SHP77 treated with DMSO at 0.1 percent for 48 hours (cell line): ENCODE results near the gene SLC25A34.

Experiments
- DNase-seq: peaks from one replicate; lab custom pipeline; 2025; lab: John Stamatoyannopoulos, UW

Gene SLC25A34

DNA sequence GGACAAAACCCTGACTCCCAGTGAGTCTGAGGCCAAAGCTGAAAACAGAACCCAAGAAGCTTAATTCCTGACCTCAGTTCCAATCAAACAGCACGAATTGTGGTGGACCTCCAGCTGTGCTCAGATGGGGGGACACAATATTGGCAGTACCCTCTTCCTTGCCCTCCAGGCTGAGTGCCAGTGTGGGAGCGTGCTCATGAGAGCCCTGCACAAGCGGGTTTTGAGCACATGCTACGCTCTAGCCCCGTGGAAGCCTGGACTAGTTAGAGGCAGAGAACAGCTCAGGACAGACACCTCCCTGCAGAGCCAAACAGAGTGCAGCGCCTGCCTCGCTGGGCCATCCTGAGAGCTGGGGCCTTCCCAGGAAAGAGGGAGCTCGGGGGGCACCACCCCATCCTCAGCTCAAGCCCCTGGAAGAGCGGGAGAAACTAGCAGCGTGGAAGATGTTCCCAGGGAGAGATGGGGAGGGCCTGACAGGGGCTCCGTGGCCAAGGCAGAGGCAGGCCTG, 2.8 kb upstream of the SLC25A34 start:
- no peak for DNase-seq

DNA sequence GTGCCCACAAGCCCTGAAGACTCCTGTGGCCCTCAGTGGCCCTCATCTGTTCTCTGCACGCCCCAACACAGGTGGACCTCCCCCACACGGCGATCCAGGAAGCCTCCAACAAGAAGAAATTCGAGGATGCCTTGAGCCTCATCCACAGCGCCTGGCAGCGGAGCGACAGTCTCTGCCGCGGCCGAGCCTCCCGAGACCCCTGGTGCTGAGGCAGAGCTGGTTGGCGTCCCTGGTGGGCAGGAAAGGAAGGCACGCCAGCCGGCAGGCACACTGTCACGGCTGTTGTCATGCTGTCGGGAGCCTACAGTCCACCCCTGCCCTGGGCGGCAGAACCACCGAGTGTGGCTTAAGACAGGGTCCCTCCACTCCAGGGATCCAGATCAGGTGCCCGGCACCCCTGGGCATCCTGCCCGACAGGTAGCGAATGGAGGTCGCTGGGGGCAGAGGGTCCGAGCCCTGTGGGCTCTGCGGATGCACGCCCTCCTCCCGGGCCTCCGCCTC, 2.3 kb upstream of the SLC25A34 start:
- no peak for DNase-seq

DNA sequence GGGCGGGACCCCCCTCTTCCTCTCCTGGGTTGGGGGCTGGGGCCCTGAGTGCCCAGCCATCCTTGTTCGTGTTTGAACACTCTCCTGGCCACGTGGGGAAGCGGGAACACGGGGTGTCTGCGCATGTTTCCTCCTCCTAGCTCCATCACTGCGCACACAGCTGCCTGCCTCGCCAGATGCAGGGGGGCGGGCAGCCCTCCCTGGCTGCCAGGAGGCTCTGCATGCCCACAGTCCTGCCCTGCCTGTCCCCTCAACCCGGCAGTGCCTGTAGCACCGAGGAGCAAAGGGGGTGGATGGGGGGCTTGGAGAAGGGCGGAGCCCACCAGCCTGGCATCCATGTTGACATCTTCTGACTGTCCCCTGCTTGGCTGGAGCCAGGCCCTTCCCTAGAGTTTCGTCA, 1.8 kb upstream of the SLC25A34 start:
- no peak for DNase-seq

DNA sequence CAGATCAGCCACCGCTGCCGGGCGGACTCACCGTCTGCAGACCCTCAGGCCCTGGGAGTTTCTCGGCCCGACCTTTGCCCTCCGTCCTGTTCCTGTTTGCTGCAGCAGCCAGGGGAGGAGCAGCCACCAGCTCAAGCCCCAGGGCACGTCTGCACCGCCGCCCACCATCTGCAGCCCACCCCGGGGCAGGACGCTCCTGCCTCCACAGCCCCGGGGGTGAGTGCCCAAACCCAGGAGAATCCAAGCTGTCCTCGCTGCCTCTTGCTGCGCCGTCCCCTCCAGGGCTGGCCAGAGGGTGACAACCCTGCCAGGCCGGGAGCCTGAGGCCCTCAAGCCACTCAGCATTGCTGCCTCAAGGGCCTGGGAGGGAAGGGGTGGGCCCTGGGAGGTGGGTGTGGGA, 1.2 kb upstream of the SLC25A34 start:
- no peak for DNase-seq

DNA sequence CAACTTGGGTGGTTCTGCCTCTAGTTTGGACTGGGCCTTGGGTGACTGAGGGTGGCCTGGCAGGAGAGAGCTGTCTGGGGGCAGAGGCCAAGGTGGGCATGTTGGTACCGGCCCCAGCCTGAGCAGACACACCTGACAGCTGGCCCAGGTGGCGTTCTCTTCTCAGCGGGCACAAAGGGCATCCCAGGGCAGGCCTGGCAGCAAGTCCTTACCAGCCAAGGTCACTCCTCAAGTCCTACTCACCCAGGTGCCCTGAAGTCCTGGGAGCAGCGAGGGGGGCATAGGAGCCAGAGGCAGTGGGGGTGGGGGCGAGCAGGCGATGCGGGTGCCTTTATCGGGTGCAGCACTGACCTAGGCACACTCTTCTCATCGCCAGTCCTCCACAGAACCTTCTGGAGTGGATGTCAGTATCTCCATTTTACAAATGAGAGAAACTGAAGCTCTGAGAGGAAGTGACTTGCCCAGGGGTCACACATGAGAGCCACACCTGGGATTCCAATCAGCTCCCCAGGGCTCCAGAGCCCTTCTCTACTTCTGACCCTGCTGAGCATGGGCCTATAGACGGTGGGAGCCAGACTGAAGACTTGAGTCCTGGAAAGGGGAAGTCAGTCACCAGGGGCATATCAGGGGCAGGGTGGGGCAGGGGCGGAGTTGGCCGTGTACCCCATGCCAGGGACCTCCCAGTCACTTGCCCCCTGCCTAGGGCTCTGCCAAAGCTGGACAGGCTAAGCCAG, 587 bp upstream of the SLC25A34 start:
- DNase-seq: no peak

DNA sequence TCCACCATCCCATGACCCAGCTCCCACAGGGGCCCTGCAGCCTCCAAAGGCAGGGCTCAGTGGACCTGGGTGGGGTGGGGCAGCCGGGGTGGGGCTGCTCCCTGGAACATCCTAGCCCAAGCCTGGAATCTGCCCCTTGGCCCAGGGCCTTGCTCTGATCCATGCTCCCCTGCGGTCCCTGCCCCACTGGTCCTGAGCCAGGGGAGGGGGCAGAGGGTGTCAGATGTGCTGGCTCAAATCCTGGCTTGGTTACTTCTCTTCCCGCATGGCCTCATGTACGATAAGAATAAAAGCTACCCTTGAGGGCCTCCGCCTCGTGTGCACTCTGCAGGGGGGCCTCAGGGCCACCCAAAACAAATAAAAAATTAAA, 819 bp downstream of the SLC25A34 start:
- DNase-seq: no peak

DNA sequence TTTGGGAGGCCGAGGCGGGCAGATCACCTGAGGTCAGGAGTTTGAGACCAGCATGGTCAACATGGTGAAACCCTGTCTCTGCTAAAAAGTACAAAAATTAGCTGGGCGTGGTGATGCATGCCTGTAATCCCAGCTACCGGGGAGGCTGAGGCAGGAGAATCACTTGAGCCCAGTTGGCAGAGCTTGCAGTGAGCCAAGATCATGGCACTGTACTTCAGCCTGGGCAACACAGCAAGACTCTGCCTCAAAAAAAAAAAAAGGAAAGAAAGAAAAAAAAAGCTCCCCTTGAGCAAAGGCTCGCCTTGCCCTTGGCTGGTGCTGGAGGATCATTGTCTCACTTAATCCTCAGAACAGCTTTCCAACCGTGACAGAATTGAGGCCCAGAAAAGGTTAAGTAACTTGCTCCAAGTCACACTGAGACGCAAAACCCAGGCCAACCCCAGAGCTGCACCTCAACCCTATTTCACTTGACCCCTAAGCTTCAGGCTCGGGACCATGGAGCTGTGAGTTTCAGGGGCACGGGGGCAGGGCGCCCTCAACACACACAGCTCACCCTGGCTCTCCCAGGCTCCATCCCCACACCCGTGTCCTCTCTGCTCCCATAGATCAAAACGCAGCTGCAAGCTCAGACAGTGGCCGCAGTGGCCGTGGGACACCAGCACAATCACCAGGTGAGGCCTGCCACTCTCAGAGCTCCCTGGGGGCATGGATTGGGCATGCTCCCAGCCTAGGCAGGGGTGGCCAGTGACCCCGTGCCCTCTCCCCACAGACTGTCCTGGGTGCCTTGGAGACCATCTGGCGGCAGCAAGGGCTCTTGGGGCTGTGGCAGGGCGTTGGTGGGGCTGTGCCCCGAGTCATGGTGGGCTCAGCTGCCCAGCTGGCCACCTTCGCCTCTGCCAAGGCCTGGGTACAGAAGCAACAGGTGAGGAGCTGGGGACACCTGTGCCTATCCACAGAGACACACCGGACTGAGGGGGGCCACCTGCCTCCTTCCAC, 1.6 kb downstream of the SLC25A34 start:
- DNase-seq: no peak

DNA sequence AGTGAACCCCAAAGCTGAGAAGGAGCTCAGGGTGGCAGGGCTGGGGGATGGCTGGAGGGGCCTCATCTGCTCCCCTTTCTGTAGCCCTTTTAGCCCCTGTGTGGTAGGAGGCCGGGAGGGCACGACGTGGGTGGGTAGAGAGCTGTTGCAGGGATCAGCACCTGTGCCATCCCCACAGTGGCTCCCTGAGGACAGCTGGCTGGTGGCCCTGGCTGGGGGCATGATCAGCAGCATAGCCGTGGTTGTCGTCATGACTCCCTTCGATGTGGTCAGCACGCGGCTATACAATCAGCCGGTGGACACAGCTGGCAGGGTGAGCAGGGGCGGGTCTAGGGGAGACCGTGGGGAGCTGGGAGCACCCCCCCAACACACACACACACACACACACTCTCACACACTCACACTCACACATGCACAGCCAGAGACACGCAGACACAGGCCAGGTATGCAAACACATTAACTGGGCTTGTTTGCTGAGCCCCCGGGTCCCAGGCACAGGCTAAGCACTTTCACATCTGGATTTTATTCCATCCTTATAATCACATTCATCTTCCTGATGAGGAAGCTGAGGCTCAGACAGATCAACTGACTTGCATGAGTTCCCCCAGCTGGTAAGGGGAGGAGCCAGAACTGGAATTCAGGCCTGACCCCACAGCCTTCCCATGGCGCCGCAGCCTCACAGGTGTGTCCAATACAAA, 2.5 kb downstream of the SLC25A34 start:
- DNase-seq: no peak

DNA sequence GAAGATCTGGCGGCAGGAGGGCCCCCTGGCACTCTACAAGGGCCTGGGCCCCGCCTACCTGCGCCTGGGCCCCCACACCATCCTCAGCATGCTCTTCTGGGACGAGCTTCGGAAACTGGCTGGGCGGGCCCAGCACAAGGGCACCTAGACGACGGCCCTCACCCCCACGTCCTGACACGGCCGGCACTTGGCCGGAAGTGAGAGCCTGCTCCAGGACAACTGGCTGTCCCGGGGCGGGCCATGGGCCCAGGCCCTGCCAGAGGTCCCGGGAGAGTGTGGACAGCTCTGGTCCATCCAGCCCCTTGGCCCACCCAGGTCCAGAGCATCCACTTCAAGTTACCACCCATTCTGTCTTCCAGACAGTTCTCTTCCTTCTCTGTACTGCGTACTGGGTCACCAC, 3.2 kb downstream of the SLC25A34 start:
- DNase-seq: no peak

DNA sequence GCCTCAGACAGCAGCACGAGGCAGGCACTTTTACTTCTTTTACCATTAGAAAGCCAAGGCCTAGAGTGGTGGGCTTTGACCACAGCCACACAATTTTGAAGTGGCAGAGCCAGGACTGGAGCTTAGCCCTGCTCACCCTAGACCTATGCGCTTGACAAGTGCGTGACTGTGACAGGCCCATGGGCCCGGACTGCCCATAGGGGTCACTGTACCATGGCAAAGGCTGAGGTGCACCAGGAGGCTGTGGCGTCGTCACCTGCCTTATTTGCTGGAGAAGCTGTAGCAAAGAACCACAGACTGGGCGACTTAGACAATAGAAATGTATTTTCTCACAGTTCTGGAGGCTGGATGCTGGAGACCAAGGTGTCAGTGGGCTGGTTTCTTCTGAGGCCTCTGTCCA, 3.7 kb downstream of the SLC25A34 start:
- no peak for DNase-seq

DNA sequence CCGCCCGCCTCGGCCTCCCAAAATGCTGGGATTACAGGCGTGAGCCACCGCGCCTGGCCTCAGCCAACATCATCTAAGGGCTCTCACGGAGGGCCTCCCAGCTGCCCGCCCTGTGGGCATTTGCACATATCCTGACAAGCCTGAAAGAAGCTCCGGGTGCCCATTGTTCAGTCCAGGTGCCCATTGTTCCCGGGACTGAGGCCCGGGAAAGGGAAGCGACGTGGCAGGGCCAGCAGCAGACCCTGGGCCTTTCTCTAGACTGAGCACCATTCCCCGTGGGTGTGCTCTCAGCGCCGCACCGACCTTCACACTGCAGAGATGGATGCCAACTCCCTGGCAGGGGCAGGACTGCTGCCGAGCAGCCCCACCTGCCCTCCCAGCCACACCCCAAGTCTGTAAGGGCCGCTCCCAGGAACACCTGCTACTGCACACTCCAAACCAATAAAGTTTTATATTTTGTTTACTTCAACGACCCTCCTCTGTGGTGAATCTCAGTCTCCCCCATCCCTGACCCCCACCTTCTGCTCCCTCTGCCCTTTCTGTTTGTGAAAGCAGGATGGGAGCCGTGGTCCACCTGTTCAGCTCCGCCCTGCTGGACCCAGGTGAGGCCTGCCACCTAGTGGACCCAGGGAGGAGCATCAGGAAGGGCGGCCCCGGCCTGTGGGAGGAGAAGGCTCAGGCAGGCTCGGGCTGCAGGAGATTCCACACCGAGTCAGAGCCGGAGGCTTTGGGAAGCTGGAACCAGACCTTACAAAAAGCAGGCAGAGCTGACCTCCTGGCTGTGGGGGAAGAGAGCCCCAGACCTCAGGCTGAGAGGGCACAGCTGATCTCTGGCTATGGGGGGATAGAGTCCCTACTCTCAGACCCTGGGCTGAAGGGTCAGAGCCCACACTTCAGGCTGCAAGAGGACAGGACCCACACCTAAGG, 5.1 kb downstream of the SLC25A34 start:
- DNase-seq: peak; percentile 48

DNA sequence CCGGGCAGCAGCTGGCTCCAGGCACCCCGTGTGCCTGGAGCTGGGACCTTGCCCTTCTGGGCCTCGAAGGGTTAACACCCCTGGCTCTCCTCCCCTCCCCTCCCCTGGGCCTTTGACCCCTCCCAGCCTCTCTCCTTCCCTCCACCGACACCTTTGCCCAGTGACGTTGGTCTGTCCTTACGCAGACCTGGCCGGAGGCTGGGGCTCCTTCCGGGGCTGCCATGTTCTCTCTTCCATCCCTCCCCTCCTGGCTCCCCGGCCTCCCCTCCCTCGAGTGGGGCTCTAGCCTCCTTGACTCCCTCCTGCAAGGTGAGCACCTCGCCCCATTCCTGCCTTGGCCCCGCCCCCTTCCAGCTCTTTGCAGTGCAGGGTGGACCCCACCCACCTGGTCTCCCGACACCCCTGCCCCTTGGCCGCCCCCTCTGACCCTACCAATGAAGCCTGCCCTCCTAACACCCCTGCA, 6.3 kb downstream of the SLC25A34 start, which contains the start of gene TMEM82:
Gene TMEM82 (plus strand): TSS at position 161 of the 463 bp plus-strand sequence. CDS start 61 bp downstream, at position 222.
- no peak for DNase-seq

DNA sequence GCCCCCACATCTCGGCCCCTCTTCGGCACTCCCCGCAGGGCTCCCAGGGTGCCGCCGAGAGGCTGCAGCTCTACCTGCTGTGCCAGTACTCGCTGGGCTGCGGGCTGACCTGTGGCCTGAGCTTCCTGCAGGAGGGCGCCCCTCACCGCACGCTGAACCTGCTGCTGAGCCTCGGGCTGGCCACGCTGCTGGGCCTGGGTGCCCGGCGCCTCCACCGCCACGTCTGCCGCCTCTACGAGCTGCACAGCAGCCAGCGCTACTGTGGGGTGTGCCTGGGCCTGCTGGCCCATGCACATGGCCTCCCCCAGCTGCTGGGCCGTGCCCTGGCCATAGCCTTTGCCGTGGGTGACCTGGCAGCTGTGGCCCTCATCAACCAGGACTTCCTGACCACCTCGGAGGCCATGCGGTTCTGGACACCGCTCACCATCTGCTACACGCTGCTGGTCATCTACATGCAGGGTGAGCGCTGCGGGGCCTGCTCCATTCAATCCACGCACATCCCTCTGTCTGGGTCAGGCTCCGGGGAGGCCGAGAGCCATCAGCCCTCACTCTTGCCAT, 8.1 kb downstream of the SLC25A34 start:
- DNase-seq: no peak

DNA sequence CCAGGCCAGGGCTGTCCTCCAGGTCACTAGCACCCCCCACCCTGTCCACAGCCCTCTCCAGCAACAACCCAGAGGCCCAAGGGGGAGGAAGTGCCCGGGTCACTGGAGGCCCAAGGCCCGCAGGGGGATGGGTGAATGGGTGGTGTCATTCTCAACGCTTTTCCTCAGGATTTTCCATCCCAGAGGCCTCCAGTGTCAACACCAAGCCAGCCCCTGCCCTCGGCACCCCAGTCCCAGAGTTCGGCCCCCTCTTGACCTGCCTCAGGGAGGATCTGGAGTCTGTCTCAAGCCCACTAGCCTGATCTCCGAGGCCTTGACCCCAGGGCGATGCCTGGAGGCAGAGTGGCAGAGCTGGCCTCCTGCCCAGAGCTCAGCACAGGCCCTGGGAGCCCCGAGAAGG, 11.3 kb downstream of the SLC25A34 start:
- DNase-seq: no peak

DNA sequence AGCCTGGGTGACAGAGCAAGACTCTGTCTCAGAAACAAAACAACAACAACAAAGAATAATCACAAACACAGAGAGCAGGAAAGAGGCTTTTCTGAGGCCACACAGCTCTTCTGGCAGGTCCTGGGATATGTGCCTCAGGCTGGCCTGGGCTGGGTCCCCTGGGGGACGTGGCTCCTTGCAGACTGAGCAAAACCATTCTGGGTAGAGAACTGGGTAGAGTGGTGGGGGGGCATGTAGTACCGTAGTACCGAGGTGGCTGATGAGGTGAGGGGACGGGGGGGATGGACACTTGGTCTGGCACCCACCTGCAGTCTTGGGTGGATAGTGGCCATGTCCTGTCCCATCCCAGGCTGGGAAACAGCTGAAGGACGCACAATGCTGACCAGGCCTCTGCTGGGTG, 12.2 kb downstream of the SLC25A34 start:
- no peak for DNase-seq

DNA sequence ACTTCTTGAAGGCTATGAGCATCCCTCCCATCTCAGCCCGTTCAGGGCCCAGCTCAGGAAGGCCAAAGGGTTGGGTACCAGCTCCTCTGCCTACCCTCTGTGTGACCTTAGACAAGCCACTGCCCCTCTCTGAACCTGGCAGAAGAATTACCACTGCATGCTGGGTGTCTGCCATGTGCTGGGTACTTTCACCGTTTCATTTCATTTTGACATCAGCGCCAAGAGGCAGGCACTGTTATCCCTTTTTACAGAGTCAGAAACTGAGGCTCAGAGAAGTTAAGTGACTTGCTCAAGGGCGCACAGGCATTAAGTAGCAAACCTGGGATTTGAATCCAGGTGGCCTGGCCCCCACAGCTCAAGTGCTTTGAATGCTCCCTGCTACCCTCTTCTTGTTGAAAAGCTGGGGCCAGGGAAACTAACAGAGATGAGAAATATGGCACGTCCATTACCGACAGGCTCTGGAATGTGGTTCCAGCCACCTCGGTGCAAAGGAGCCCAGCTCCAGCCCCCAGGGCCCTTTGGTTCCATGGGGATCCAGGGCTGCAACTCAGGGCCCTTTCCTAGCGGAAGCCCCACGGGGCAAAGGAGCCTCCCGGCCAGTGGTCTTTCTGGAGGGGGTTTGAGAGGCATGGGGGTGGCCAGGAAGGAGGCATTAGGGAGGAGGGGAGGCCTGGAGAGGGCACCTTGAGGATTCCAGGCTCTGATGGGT, 12.8 kb downstream of the SLC25A34 start:
- DNase-seq: no peak

DNA sequence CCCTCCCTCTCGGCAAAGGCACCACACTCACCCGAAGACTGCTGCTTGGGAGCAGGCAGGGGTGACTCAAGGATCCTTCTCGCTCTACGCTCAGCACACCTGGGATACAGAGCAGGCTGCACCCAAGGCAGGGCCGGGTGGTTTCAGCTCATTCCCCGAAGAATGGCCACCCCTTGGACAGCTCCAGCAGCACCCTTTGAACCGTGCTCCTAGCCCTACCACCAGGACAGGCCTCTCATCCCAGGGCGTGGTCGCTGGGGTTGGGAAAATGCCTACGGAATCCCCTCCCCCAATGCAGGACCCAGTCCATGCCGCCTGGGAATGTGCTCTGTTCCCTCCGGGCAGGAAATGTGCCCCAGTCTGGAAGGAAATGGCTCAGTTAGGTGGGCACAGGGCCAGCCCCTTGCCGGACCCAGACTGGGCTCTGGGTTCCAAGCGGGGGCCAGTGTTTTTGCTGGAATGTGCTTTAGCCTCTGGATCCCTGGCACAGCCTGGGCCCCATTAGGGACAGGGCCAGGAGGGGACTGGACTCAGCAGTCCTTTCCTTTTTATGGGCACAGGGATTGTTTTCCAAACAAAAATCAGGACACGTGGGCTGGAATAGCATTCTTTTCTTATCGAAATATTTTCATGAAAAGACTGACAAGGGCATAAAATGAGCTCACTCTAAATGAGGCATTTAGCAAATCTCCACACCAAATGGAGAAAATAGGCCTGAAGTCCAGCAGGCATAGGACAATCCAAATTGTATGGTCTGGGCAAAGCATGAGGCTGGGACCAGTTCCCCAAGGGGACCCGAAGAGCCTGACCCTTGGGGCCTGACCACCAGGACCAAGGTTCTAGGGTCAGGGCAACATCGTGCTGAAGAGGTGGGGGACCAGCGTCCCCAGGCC, 13.6 kb downstream of the SLC25A34 start:
- DNase-seq: no peak

DNA sequence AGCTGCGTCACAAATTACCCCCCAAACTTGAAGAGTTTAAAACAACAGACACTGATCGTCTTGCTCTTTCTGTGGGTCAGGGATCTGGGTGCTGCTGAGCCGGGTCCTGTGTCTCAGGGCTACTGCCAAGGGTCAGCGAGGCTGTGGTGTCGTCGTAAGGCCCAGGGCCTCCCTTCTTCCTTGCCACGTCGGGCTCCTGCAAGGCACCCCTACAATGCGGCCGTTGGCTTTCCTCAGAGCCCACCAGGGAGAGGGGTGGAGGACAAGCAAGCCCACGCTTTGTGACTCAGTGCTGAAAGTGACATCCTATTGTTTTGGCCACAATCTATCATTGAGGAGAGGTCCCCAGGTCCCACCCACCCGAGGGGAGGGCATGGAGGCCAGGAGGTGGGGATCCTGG, 14.9 kb downstream of the SLC25A34 start:
- DNase-seq: no peak

DNA sequence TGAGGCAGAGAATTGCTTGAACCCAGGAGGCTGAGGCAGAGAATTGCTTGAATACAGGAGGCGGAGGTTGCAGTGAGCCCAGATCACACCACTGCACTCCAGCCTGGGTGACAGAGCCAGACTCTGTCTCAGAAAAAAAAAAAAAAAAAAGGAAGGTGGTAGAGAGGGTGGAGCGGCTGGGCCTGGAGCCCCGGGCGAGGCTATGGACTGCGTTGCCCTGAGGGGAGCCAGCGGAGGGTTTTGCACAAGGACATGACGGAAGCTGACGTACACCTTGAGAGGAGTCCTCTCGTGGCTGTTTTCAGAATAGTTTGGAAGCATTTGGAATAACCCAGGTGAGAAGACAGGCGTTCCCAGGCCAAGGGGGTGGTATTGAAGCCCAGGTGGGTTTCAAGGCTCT, 15.7 kb downstream of the SLC25A34 start:
- no peak for DNase-seq
